Measurements from ENCODE around the gene POLE3.
A peak's percentile ranks its signal among the peaks of the same experiment; 100 is the strongest.
"Not testable (repeated sequence)": the region's sequence is repeated elsewhere in the genome, so short reads cannot be mapped to it uniquely, and the experiment has no call there.

The POLE3 gene

GRCh38 chr9:113401027-113401792 lies 9.3 kb downstream of the POLE3 start, which contains the start of gene ALAD:
ALAD (minus strand) TSS chr9:113401284; CDS start chr9:113393559, 7,725 bp downstream.
- peak; percentile 99 for DNase-seq

DNA sequence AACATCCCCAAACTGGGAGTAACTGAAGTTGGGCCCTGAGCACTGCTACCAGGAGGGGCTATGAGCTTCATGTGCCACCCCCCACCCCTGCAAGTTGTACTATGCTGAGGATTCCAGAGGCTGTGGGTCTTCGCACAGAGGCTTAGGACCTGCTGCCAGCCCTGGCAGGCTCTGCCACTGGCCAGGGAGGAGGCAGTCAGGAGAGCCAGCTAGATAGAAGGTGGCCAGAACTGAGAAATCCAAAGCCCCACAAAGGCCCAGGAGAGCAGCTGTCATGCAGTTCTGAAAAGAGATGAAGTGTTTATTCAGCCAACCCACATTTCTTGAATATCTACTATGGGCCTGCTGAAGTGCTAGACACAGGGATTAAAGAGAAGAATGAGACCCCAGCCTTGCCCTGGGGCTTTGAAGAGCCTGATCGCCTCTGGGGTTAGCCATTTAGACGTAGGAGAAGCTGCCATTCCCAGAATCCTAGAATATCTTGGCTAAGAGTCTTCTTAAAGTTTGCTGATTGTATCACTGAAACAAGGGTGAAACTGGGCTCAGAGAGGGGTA lies 10.8 kb downstream of the POLE3 start:
- no peak for DNase-seq

DNA sequence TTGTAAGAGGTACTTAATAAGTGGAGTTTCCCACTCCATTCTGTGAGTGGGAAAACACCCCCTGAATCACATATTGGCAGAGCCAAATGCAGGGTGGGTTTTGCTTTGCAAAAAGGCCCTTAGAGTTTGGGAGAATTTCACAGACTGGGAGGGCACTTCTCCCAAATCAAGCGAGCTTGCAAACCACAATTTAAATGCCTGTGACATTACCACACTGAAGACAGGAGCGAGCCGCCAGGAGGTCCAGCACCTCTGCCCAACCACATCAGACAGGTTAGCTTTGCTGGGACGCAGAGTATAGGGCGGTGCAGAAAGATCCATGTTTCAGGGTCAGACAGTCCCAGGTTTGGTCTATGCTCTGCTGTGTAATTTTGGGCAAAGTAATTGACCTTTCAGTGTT lies 11.7 kb downstream of the POLE3 start:
- DNase-seq = no peak

- no peak for DNase-seq
Measured at GRCh38 chr9:113397203-113397631, 13.3 kb downstream of the POLE3 start.

DNA sequence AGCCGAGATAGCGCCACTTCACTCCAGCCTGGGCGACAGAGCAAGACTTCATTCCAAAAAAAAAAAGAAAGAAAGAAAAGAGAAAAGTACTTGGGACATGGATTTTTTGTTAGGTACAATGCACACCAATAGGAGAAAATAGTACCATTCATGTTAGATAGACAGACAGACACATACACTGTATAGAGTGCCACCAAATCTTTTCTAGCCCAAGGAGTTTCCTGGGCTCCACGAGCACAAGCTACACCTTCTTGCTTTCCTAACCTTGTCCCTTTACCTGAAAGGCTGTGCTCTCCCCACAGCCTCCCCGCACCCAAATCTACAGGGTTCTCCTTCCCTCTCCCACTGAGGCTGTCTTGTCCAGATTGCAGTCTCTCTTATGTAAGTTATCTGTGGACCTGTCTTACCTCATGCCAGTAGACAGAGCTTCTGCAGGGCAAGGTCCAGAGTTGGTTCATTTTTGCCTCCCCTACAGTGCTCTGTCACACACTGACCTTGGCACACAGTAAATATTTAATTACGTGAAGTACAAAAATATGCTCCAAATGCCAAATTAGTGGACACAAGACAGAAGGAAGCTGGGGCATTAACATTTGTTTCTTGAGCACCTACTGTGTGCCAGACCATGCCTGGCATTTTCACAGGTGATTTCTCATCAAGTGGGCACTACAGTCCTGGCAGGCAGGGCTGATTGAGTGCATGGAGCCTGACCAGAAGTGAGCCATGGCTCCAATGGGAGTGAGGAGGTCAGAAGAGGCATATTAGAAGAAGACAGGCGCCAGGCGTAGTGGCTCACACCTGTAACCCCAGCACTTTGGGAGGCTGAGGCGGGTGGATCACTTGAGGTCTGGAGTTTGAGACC lies 15.2 kb downstream of the POLE3 start:
- DNase-seq = no peak

DNA sequence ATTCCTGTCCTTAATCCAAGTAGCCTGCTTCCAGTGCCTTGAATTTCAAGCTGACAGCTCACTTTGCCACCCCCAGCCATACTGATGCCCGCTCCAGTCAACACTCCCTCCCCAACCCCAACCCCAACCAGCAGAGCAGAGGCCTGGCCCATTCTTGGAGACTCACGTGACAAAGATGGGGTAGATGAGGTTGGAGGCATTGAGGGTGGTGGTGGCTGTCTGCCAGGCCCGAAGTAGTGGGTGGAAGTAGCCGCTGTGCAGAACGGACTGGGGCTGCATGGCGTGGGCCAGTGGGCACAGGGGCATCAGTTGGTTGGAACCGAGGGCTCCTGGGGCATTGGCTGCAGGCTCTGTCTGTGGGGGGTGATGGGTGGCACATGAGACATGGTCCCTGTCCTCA lies 17.2 kb downstream of the POLE3 start:
- no peak for DNase-seq

DNA sequence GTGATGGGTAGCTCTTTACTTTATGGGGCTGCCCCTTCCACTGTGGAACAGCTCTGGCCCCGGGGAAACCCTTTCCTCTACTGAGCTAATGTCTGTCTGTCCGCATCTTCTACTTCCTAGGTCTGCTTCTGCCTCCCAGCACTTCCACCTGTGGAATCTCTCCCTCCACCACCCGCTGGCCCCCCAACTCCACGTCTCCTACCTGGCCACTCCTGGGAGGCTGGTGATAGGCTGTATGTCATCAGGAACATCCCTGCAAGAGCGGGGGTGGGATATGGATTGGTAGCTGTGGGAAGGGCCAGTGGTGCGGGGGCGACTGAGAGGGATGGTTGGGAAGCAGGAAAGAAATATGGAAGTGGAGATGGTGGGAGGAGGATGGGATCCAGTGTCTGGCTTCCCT lies 18.6 kb downstream of the POLE3 start:
- no peak for DNase-seq

DNA sequence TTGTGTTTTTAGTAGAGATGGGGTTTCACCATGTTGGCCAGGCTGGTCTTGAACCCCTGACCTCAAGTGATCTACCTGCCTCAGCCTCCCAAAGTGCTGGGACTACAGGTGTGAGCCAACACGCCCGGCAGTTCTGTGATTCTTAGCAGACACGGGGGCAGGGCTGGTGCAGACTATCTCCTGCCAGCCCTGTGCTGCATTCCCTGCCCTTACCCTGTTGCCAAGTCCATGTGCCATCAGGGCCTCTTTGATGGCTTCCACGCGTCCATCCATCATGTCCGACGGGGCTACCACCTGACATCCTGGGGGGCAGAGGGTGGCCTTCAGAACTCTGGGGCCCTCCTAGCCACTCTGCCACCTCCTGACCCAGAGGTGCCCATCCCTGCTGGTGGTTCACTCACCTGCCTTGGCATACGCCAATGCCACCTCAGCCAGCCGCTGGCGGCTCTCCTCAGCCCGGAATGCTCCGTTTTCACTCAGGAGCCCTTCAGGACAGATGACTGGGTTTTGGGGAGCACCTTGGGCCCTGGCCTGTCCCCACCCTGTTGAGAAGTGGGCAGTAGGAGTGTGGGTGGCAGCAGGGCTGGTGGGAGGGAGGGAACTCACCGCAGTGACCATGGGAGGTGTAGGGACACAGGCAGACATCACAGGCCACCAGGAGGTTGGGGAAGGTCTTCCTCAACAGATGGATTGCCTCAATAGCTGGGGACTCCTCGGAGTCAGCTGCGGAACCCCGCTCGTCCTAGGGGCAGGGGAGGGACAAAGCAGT lies 20.1 kb downstream of the POLE3 start:
- DNase-seq = no peak

DNA sequence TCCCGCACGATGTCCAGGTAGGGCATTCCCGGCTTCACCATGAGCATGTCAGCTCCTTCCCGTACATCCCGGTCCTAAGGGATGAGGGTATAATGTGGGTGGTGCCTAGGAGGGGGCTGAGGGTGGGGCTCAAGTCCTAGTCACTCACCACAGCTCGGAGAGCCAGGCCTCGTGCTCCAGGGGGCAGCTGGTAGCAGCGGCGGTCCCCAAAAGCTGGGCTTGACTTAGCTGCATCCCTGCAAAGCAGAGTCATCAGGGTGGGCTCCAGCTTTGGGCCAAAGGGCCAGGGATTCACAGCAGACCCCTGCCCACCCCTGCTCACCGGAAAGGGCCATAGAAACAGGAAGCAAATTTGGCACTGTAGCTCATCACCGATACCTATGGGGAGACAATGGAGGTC lies 21.0 kb downstream of the POLE3 start:
- no peak for DNase-seq

DNA sequence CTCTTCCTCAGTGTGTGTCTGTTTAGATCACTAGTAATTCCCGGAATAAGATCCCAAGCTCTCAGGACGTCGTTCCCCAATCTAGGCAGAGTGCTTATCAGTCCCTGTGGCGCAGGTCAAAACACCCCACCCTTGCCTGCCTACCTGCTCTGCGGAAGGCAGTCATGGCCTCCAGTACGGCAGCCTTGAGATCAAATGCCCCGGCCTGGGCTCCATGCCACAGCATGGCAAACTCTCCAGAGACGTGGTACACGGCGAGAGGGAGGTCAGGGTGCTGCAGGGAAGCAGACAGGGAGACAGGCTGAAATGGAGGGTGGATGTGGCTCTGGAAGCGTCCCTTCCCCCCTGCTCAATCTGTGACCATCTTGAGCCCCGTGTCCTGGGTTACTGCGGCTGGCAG lies 21.6 kb downstream of the POLE3 start:
- no peak for DNase-seq

- no peak for DNase-seq
Measured at GRCh38 chr9:113387560-113388230, 22.8 kb downstream of the POLE3 start.

GRCh38 chr9:113386571-113387393 lies 23.7 kb downstream of the POLE3 start:
- DNase-seq = no peak

GRCh38 chr9:113381909-113382411 lies 28.5 kb downstream of the POLE3 start:
- DNase-seq = no peak

- DNase-seq = not testable (repeated sequence)
Measured at GRCh38 chr9:113381441-113381840, 29.0 kb downstream of the POLE3 start.

DNA sequence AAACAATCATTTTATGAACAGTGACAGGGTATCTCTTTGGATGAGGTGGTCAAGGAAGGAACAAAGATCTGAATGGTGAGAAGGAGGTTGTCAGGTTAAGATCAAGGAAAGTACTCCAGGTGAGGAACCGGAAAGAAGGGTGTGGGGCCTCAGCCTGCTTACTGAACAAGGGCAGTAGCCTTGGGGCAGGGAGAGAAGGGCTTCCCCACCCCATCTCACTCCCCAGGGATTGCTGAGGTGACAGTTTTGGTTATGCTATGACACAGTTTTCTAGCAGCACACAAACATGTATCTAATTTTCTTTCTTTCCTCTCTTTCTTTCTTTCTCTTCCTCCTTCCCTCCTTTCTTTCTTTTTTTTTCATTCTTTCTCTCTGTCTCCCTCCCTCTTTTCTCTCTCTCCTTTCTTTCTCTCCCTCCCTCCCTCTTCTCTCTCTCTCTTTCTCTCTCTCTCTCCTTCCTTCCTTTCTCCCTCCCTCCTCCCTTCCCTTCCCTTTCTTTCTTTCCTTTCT lies 29.6 kb downstream of the POLE3 start:
- no peak for DNase-seq

- not testable (repeated sequence) for DNase-seq
Measured at GRCh38 chr9:113379829-113380210, 30.7 kb downstream of the POLE3 start.

DNA sequence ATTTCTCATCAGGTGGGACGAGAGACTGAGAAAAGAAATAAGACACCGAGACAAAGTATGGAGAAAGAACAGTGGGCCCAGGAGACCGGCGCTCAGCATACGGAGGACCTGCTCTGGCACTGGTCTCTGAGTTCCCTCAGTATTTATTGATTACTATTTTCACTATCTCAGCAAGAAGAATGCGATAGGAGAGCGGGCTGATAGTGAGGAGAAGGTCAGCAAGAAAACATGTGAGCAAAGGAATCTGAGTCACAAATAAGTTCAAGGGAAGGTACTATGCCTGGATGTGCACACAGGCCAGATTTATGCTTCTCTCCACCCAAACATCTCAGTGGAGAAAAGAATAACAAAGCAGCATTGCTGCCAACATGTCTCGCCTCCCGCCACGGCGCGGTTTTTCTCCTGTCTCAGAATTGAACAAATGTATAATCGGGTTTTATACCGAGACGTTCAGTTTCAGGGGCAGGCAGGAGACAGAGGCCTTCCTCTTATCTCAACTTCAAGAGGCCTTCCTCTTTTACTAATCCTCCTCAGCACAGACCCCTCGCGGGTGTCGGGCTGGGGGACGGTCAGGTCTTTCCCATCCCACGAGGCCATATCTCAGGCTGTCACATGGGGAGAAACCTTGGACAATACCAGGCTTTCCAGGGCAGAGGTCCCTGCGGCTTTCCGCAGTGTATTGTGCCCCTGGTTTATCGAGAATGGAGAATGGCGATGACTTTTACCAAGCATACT lies 31.2 kb downstream of the POLE3 start:
- DNase-seq = not testable (repeated sequence)

GRCh38 chr9:113376634-113377567 lies 33.6 kb downstream of the POLE3 start, which contains the start of gene HDHD3:
HDHD3 (minus strand) TSS chr9:113376986; CDS start chr9:113374354, 2,632 bp downstream.
- peak; percentile 86 for DNase-seq

Data from CD4-positive, alpha-beta T cell treated with Interleukin-21 for 1 hour (primary cell).